H1 (cell line): ENCODE results near the gene CASQ2. TPM values are rescaled to one million over a fixed set of nuclear protein-coding genes. Genes with fewer than 3 reads are reported as not detected.

Experiments
- CTCF ChIA-PET: fragments of 300-600 bp; sonication (Branson Sonifier 250); formaldehyde crosslinking; loops from one replicate; lab custom pipeline; 2021; ENCODE audit not compliant: partially characterized antibody; lab: Charles Lee
- POLR2A ChIA-PET: fragments of 300-600 bp; sonication (Branson Sonifier 250); formaldehyde crosslinking; loops from one replicate; lab custom pipeline; 2021; ENCODE audit warnings: inconsistent platforms; ENCODE audit not compliant: partially characterized antibody; lab: Charles Lee
- DNase-seq, 2 experiments: peaks; one replicate each; pipeline versions ENCODE4 v3.0.0 to v3.0.0-alpha.2; 2010 to 2022; ENCODE audit warnings: low spot score in 2 of 2, low read depth in 1 of 2, mixed read lengths in 1 of 2
- FAIRE-seq: peaks from 2 replicates; lab custom pipeline; 2011; peaks lifted over from hg19 to GRCh38; lab: Jason Lieb, UNC
- H2AFZ ChIP-seq: 2 replicates; pipeline ENCODE4 v1.8.1; 2012; ENCODE audit warnings: low read length, inconsistent platforms
- H2AK5ac ChIP-seq: 2 replicates; pipeline ENCODE4 v1.6.1; 2013; ENCODE audit warnings: low read depth, low read length
- H2BK120ac ChIP-seq: replicated peaks from 2 replicates; pipeline ENCODE3; 2013; ENCODE audit warnings: low read depth, low read length, inconsistent platforms
- H2BK12ac ChIP-seq: 2 replicates; pipeline ENCODE4 v1.6.1; 2013; ENCODE audit warnings: low read depth, low read length
- H2BK15ac ChIP-seq: 2 replicates; pipeline ENCODE4 v1.6.1; 2013; ENCODE audit warnings: low read length
- H2BK20ac ChIP-seq: 2 replicates; pipeline ENCODE4 v1.6.1; 2013; ENCODE audit warnings: low read length
- H2BK5ac ChIP-seq: 2 replicates; pipeline ENCODE4 v1.6.1; 2013; ENCODE audit warnings: low read depth, low read length
- H3K14ac ChIP-seq: 2 replicates; pipeline ENCODE4 v1.6.1; 2013; ENCODE audit warnings: inconsistent platforms; ENCODE audit not compliant: insufficient read length
- H3K18ac ChIP-seq: 2 replicates; pipeline ENCODE4 v1.6.1; 2013; ENCODE audit warnings: low read length; ENCODE audit errors: extremely low read depth
- H3K23ac ChIP-seq: 2 replicates; pipeline ENCODE4 v1.6.1; 2013; ENCODE audit warnings: inconsistent platforms; ENCODE audit not compliant: insufficient read length
- H3K23me2 ChIP-seq: 2 replicates; pipeline ENCODE4 v1.6.1; 2013; ENCODE audit warnings: low read depth, low read length
- H3K27ac ChIP-seq: 2 replicates; pipeline ENCODE4 v1.6.1; 2011; ENCODE audit warnings: low read depth, low read length, inconsistent platforms
- H3K27me3 ChIP-seq, 4 experiments: replicated peaks in 1 of 4; 1 replicate in 1 of 4; 2 replicates in 3 of 4; pipeline versions ENCODE4 v1.6.1 to v1.8.1; 2011 to 2013; ENCODE audit warnings: low read length in 3 of 4, mild to moderate bottlenecking in 3 of 4, inconsistent platforms in 2 of 4, mixed read lengths in 2 of 4, moderate library complexity in 1 of 4; ENCODE audit not compliant: control insufficient read depth in 3 of 4, insufficient read depth in 3 of 4; ENCODE audit errors: extremely low read depth in 1 of 4
- H3K36me3 ChIP-seq, 4 experiments: 2 replicates each; pipeline versions ENCODE4 v1.6.1 to v1.8.1; 2011 to 2013; ENCODE audit warnings: mild to moderate bottlenecking in 4 of 4, low read length in 3 of 4, moderate library complexity in 2 of 4, control low read depth in 1 of 4, inconsistent platforms in 1 of 4; ENCODE audit not compliant: insufficient read depth in 4 of 4, control insufficient read depth in 2 of 4
- H3K4ac ChIP-seq: replicated peaks from 2 replicates; pipeline ENCODE3; 2013; ENCODE audit warnings: low read length, low read depth, mixed read lengths, inconsistent platforms; ENCODE audit not compliant: insufficient read length
- H3K4me1 ChIP-seq, 4 experiments: replicated peaks in 1 of 4; 1 replicate in 1 of 4; 2 replicates in 3 of 4; pipeline versions ENCODE4 v1.6.1 to v1.8.1; 2011 to 2013; ENCODE audit warnings: low read length in 3 of 4, inconsistent platforms in 2 of 4, mixed read lengths in 1 of 4; ENCODE audit not compliant: insufficient read depth in 4 of 4, control insufficient read depth in 3 of 4
- H3K4me2 ChIP-seq, 2 experiments: 2 replicates each; pipeline versions ENCODE4 v1.6.1 to v1.8.1; 2011 to 2013; ENCODE audit warnings: low read depth in 2 of 2, low read length in 2 of 2, control low read depth in 1 of 2, inconsistent platforms in 1 of 2, mild to moderate bottlenecking in 1 of 2; ENCODE audit not compliant: insufficient read depth in 1 of 2
- H3K4me3 ChIP-seq, 4 experiments: fragments of 200-600, 300-600 bp in 1 of 4; sonication (generic), shearing (Covaris generic), sonication (Bioruptor Twin) in 1 of 4; 2 replicates each; pipeline versions ENCODE4 v1.5.1 to v1.8.1; 2011 to 2016; ENCODE audit warnings: low read length in 4 of 4, low read depth in 3 of 4, control low read depth in 2 of 4, inconsistent platforms in 2 of 4, mild to moderate bottlenecking in 2 of 4, mixed read lengths in 1 of 4, moderate library complexity in 1 of 4; ENCODE audit not compliant: insufficient read depth in 2 of 4; ENCODE audit errors: extremely low read depth in 1 of 4
- H3K56ac ChIP-seq: replicated peaks from 2 replicates; pipeline ENCODE3; 2013; ENCODE audit warnings: low read depth, mild to moderate bottlenecking, mixed read lengths, low read length, inconsistent platforms; ENCODE audit not compliant: insufficient read length
- H3K79me1 ChIP-seq: 2 replicates; pipeline ENCODE4 v1.6.1; 2013; ENCODE audit warnings: low read depth, low read length, control low read depth
- H3K79me2 ChIP-seq, 2 experiments: 2 replicates each; pipeline versions ENCODE4 v1.6.1 to v1.8.1; 2012 to 2013; ENCODE audit warnings: low read length in 2 of 2, mild to moderate bottlenecking in 2 of 2, inconsistent platforms in 1 of 2; ENCODE audit not compliant: insufficient read depth in 2 of 2, control insufficient read depth in 1 of 2
- H3K9ac ChIP-seq, 4 experiments: replicated peaks in 1 of 4; 1 replicate in 1 of 4; 2 replicates in 3 of 4; pipeline versions ENCODE4 v1.6.1 to v1.8.1; 2011 to 2013; ENCODE audit warnings: low read depth in 3 of 4, low read length in 3 of 4, control low read depth in 2 of 4, mild to moderate bottlenecking in 2 of 4, moderate library complexity in 2 of 4, inconsistent platforms in 1 of 4; ENCODE audit errors: extremely low read depth in 1 of 4
- H3K9me3 ChIP-seq, 2 experiments: 2 replicates each; pipeline versions ENCODE4 v1.6.1 to v1.8.1; 2012 to 2013; ENCODE audit warnings: mild to moderate bottlenecking in 2 of 2, moderate library complexity in 2 of 2, control low read depth in 1 of 2, inconsistent platforms in 1 of 2, low read depth in 1 of 2, low read length in 1 of 2, mixed read lengths in 1 of 2; ENCODE audit not compliant: insufficient read depth in 2 of 2
- H4K20me1 ChIP-seq, 2 experiments: replicated peaks in 1 of 2; 2 replicates each; pipeline versions ENCODE3 to v1.8.1; 2011 to 2013; ENCODE audit warnings: inconsistent platforms in 2 of 2, low read length in 2 of 2, mild to moderate bottlenecking in 1 of 2; ENCODE audit not compliant: insufficient read depth in 2 of 2, control insufficient read depth in 1 of 2
- H4K5ac ChIP-seq: 2 replicates; pipeline ENCODE4 v1.6.1; 2013; ENCODE audit warnings: low read length, low read depth, mixed read lengths, inconsistent platforms; ENCODE audit not compliant: insufficient read length
- H4K8ac ChIP-seq: 2 replicates; pipeline ENCODE4 v1.8.0; 2013; ENCODE audit warnings: mild to moderate bottlenecking, moderate library complexity, low read length, inconsistent platforms; ENCODE audit not compliant: insufficient read depth; ENCODE audit errors: extremely low read depth
- H4K91ac ChIP-seq: replicated peaks from 2 replicates; pipeline ENCODE3; 2013; ENCODE audit warnings: low read length, mixed read lengths, inconsistent platforms; ENCODE audit not compliant: insufficient read length
- CHD1 ChIP-seq: IDR thresholded peaks from 2 replicates; pipeline ENCODE4 v1.6.1; 2012; ENCODE audit warnings: low read depth, low read length, improper control_type of control experiment
- CREB1 ChIP-seq: IDR thresholded peaks from 2 replicates; pipeline ENCODE4 v1.6.1; 2012; ENCODE audit warnings: inconsistent platforms
- KDM4A ChIP-seq: IDR thresholded peaks from one replicate; pipeline ENCODE4 v1.7.1; 2012; ENCODE audit warnings: low read depth, mild to moderate bottlenecking, moderate library complexity, low read length, inconsistent platforms; ENCODE audit not compliant: severe bottlenecking
- NRF1 ChIP-seq: IDR thresholded peaks from 2 replicates; pipeline ENCODE4 v1.6.1; 2011; ENCODE audit warnings: mild to moderate bottlenecking, low read depth, low read length, improper control_type of control experiment
- WGBS, 2 experiments: shearing (Covaris generic) in 1 of 2; methylation state at CpG; one replicate each; pipeline versions ENCODE4 v1.1.6 to v1.1.7; 2013 to 2015; ENCODE audit warnings: low lambda C conversion rate in 2 of 2, mixed read lengths in 2 of 2, inconsistent platforms in 1 of 2, low coverage in 1 of 2, missing lambda C conversion rate in 1 of 2; ENCODE audit not compliant: insufficient replicate concordance in 2 of 2, insufficient coverage in 1 of 2, insufficient read length in 1 of 2; ENCODE audit errors: extremely low coverage in 1 of 2, missing lambda C conversion rate in 1 of 2; 5-methylcytosine and 5-hydroxymethylcytosine counted together
- polyA plus RNA-seq, 7 experiments: library from polyadenylated mRNA; depleted of rRNA in 3 of 7; stranded (reverse) in 5 of 7; unstranded in 2 of 7; fragments of >200 nt in 5 of 7; fragments of 200-250 nt in 2 of 7; gene quantifications; 1 replicate in 5 of 7; 2 replicates in 1 of 7; 4 replicates in 1 of 7; pipeline versions ENCODE4 v1.2.1 to v1.2.3, GENCODE V29; 2011 to 2013; ENCODE audit warnings: missing spikeins in 2 of 7, mixed read lengths in 2 of 7
- total RNA-seq: library from RNA; stranded (reverse); fragmentation: NEBNext Ultra II Directional; extraction: Animal tissue kit (Norgen Biotek cat#: 25700); gene quantifications from 2 replicates; pipeline ENCODE4 v1.2.1, GENCODE V29; 2021

Gene CASQ2
- total and polyA plus RNA-seq, 2 of the 8 experiments (the other 6 are each of a cell fraction or from before 2014, with no cell fraction given), result not detected

DNA sequence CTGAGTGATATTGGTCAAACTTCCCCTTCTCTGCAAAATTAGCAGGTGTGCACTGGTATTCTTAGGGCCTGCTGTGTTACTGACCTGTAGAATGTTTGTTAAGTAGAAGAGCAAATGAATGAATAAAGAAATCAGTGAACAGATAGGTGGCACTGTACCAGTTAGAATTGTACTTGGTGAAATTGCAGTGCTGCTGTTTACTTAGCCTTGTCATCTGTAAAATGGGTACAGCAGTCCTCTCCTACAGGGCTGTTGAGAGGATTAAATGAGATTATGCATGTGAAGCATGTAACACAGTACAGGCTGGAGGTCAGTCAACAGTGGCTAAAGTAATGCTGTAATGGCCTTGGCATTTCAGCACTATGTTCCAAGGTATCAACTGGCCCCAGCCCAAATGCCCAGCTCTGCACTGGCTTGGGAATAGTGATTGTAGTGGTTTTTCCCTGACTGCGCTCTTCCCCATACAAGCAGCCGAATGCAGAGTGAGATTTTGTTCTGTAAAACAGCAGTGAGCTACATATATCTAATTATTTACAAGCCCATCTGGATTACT lies 116.2 kb downstream of the CASQ2 start:
- H3K4me3 ChIP-seq, result no peak overlapping the region
- no peaks in the 10 kb centered on the region for H3K27me3 ChIP-seq
- DNase-seq (no peak), FAIRE-seq (no peak)
- no peak overlapping the region for H3K9ac ChIP-seq
- H4K20me1 ChIP-seq, result peaks cover 2 to 9% of the 10 kb centered on the region in 2 experiments
- no peak overlapping the region for H4K5ac ChIP-seq
- no peaks in the 10 kb centered on the region for H3K9me3 ChIP-seq
- no peak overlapping the region for H2BK20ac ChIP-seq
- no peak overlapping the region for H4K8ac ChIP-seq
- H2BK12ac ChIP-seq, result no peak overlapping the region
- H2BK15ac ChIP-seq, result no peak overlapping the region
- peaks cover 0 to 11% (median 7%) of the 10 kb centered on the region in 4 experiments; a peak in 5 of 8 replicates for H3K36me3 ChIP-seq
- no peak overlapping the region for H2AK5ac ChIP-seq
- no peaks in the 10 kb centered on the region for H3K23me2 ChIP-seq
- ChIA-PET CTCF (interaction anchor here (0.6 to 1.8 kb wide), 4 partner anchors 24 to 268 kb away, joined by 3 to 6 read pairs (median 4); no protein-coding TSS in a partner anchor), POLR2A (no interaction called here)
- H3K14ac ChIP-seq, result no peak overlapping the region
- H2AFZ ChIP-seq, result no peak overlapping the region
- H4K91ac ChIP-seq, result no peak overlapping the region
- H3K23ac ChIP-seq, result no peak overlapping the region
- peaks cover 2% of the 10 kb centered on the region; the same call in 1 of the 2 replicates for H3K79me1 ChIP-seq
- no peak overlapping the region for H3K18ac ChIP-seq
- H2BK5ac ChIP-seq, result no peak overlapping the region
- H3K4me2 ChIP-seq, result no peak overlapping the region
- WGBS, 2 experiments, result 98% methylated on average over 2 of the region's 2 CpGs; no CpG with 5 or more reads in 1 of the 2 experiments
- no peak overlapping the region for H3K27ac ChIP-seq
- H3K79me2 ChIP-seq, result peaks cover 3 to 43% of the 10 kb centered on the region in 2 experiments; a peak in 2 of 4 replicates
- no peak overlapping the region for H3K56ac ChIP-seq
- no peak overlapping the region for H3K4ac ChIP-seq
- peaks cover 21 to 47% (median 32%) of the 10 kb centered on the region in 4 experiments for H3K4me1 ChIP-seq
- no peak overlapping the region for H2BK120ac ChIP-seq
- TF ChIP-seq CREB1 (no peak), KDM4A (no peak), CHD1 (no peak), NRF1 (no peak)
